ENCODE results near the gene GHR.
A peak's percentile ranks its signal among the peaks of the same experiment; 100 is the strongest.
"Not testable (repeated sequence)": the region's sequence is repeated elsewhere in the genome, so short reads cannot be mapped to it uniquely, and the experiment has no call there.

GHR gene

DNA sequence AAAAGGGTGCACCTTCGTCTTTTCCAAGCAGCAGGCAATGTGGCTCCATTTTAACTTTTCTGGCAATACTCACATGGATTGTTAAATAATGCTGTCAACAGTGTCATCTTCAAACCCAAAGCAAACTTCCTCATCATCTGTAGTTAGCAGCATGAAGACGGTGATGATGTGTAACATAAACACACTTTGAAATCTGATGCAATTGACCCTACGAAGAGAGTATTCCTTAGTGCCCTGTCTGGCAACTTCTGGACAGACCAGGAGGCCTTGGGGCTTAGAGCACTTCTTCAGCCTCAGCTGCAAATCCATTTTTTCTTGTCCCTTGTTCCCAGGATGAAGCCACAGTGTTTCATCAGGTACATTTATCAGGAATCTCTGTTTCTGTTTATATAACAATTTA is 149.1 kb downstream of the GHR start:
- DNase-seq: no peak

- DNase-seq: no peak
Observed at GRCh38 chr5:42573386-42573785, 150.1 kb downstream of the GHR start.

GRCh38 chr5:42575914-42576313 is 152.7 kb downstream of the GHR start:
- DNase-seq: not testable (repeated sequence)

DNA sequence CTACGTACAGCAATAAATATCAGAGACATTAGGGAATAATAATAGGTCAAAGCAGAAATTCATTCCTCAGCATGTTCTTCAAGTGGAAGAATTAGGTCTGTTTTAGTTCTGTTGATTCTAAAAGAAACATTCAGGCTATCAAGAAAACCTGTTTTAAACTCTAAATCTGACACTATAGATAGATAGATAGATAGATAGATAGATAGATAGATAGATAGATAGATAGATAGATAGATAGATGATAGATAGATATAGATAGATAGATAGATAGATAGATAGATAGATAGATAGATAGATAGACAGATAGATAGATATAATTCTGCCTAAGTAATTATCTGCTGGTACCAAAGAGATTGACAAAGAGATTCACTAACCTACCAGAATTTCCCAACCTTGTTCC is 155.7 kb downstream of the GHR start:
- DNase-seq: not testable (repeated sequence)

GRCh38 chr5:42579320-42579719 is 156.1 kb downstream of the GHR start:
- no peak for DNase-seq

GRCh38 chr5:42581845-42582244 is 158.6 kb downstream of the GHR start:
- no peak for DNase-seq

- no peak for DNase-seq
Observed at GRCh38 chr5:42582723-42583122, 159.5 kb downstream of the GHR start.

- DNase-seq: peak; percentile 9
Observed at GRCh38 chr5:42583322-42583721, 160.1 kb downstream of the GHR start.

DNA sequence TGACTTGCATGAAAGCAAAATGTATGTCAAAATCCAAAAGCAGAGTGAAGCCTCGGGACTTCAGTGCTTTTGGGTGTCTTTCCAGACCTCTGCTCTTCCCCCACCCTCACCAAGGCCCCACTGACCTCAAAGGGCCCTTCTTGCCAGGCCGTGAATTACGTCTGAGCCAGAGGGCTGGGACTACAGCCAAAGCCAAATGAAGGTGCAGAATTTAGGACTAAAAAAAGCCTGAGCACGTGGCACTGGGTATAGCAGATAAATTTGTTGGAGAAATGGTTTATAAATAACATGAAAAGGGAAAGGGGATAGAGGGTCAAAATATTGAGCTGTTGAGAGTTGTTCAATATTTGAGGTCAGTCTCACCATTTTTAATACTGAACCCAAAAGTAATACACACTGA is 163.4 kb downstream of the GHR start:
- no peak for DNase-seq

GRCh38 chr5:42587096-42587723 is 164.0 kb downstream of the GHR start:
- DNase-seq: no peak

DNA sequence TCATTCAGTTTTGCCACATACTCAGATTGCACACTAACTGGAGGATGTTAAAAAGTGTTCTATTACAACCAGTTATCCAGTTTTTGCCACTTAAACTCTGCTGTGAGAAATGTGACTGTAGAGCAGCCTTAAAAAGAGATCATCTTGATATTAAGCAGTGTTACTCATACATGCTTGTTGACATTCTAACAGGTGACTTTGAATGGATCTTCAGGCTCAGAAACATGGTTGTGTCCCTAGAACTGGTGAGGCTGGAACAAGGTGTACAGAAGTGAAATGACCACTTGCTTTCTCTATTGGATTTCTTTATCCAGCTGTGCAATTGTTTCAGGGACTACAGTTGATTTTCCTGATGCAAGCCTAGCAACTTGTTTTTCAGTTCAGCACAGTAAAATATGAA is 167.3 kb downstream of the GHR start:
- no peak for DNase-seq

DNA sequence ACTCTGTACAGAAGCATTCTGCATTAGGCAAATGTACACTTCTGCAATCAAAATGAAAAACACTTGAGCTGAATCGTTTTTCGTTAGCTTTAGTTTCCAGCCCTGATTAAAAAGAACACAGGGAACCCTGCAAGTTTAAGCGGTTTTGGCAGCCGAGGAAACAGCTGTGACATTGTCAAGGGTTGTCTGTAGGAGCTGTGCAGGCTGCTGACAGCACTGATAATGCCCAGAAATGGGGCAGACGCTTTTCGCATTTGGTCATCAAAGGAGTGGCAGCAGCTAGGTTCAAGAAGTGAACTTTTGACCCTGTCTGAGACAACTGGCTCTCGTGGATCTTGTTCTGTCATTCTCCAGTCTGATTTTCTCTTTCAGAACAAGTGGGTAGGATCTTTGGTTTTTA is 167.8 kb downstream of the GHR start:
- no peak for DNase-seq

DNA sequence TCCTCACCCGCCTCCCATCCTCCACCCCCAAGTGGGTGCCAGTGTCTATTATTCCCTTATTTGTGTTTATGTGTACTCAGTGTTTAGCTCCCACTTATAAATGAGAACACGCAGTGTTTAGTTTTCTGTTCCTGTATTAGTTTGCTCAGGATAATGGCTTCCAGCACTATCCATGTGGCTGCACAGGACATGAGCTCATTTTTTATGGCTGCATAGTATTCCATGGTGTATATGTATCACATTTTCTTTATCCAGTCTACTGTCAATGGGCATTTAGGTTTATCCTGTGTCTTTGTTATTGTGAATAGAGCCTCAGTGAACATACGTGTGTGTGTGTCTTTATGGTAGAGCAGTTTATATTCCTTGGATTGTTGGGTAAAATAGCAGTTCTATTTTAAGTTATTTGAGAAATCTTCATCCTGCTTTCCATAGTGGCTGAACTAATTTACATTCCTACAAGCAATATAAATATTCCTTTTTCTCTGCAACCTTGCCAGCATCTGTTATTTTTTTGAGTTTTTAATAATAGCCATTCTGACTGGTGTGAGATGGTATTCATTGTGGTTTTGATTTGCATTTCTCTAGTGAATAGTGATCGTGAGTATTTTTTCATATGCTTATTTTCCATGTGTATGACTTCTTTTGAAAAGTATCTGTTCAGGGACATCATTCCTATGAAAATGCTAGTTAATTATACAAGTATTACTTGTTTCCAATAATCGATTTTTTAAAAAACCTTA is 169.3 kb downstream of the GHR start:
- no peak for DNase-seq

GRCh38 chr5:42593591-42593990 is 170.4 kb downstream of the GHR start:
- no peak for DNase-seq

- DNase-seq: no peak
Observed at GRCh38 chr5:42595597-42595996, 172.4 kb downstream of the GHR start.

GRCh38 chr5:42596817-42597216 is 173.6 kb downstream of the GHR start:
- DNase-seq: no peak

GRCh38 chr5:42597318-42597937 is 174.2 kb downstream of the GHR start:
- no peak for DNase-seq

GRCh38 chr5:42598311-42598710 is 175.1 kb downstream of the GHR start:
- no peak for DNase-seq

DNA sequence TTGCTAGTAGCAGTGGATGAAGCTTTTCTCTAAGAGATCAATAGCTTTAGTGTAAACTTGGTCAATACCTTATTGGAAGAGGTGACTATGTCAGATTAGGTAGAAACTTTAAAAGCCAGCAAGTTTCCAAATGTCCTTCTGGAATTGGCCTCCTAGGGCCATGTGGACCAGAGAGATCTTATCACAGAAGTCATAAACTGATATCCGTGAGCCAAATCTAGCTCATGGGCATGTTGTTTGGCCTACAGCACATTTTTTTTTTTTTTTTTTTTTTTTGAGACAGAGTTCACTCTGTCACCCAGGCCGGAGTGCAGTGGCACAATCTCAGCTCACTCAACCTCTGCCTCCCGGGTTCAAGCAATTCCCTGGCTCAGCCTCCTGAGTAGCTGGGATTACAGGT is 175.9 kb downstream of the GHR start:
- DNase-seq: no peak

DNA sequence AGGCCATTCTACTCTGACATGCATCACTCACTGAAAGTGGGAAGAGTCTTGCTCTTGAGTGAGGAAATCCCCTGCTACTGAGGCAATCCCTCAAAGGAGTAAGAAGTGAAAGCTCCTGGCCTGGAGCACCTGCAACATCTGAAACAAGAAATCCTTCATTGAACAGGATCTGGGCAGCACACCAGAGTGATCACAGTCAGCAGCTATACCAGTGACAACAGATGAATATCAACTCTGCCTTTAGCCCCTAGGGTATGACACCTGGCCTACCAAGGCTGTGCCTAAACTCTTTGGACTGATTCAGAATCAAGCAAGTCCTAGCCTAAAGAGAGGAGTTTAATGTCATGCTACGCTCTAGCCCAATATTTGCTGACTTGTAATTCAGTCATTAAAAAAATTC is 177.2 kb downstream of the GHR start:
- no peak for DNase-seq

- no peak for DNase-seq
Observed at GRCh38 chr5:42604171-42604711, 181.0 kb downstream of the GHR start.

- DNase-seq: no peak
Observed at GRCh38 chr5:42605490-42605889, 182.3 kb downstream of the GHR start.

GRCh38 chr5:42606464-42606869 is 183.2 kb downstream of the GHR start:
- no peak for DNase-seq

DNA sequence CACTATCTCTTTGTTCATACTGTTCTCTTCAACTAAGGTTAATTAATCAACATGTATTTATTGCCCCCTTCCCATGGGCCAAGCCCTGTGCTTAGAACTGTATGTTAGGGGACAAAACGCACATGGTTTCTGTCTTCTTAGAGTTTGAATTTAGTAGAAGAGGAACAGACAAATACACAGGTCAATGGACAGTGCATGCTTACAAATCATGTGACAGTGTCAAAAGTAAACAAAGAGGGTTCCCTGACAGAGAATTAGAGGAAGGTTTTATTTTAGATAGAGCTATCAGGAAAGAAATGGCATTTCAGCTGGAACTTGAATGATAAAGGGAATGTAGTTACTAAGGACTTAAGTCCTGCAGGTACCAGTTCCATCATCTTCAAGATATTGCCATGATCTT is 188.2 kb downstream of the GHR start:
- no peak for DNase-seq
